ENCODE data around the gene MCHR1. TPM values are rescaled to one million over a fixed set of nuclear protein-coding genes. Genes with fewer than 3 reads are reported as not detected.
A peak's percentile ranks its signal among the peaks of the same experiment; 100 is the strongest.
"Not testable (repeated sequence)": the region's sequence is repeated elsewhere in the genome, so short reads cannot be mapped to it uniquely, and the experiment has no call there.

MCHR1 gene
- total RNA-seq, 1 donor from 2014 or later, result 0.10 TPM

DNA sequence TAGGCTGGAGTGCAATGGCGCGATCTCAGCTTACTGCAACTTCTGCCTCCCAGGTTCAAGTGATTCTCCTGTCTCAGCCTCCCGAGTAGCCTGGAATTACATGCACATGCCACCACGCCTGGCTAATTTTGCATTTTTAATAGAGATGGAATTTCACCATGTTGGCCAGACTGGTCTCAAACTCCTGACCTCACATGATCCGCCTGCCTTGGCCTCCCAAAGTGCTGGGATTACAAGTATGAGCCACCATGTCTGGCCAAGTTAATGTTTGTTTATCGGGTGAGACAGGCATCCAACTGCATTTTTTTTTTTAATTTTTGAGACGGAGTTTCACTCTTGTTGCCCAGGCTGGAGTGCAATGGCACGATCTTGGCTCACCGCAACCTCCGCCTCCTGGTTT is 22.6 kb upstream of the MCHR1 start:
- not testable (repeated sequence) for DNase-seq

DNA sequence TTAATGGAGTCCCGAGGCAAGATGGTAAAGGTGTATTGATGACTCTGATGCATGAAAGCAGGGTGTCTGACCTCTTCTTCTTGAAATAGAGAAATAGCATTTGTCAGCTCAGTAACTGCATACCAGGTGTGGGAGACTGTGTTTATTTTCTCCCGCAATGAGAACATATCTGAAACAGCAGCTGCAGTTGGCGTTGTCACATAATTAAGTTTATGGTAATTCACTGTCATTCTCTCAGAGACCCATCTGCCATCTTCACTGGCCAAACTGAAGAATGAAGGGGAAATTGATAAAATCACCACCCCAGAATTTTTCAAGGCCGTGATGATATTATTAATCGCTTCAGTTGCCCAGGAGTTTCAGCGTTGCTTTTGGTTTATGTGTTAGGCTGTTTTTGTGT is 20.1 kb upstream of the MCHR1 start:
- no peak for DNase-seq

DNA sequence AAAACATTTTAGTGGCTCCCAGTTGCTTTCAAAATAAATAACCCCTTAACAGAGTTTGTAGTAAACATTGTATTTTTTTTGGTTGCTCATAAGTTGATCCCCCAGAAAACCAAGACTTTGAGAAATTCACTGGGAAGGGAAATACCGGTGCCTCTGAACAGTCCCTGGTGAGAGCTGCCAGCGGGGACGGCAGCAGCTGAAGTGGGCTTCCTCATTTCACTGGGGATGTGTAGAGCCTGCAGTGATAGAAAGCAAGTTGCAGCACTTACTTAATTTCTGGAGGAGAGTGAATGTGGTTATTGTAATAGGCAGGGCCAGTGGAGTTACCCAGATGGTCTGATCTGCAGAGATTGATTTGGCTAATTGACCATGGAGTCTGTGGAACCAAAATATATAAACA is 18.6 kb upstream of the MCHR1 start:
- DNase-seq, result no peak

DNA sequence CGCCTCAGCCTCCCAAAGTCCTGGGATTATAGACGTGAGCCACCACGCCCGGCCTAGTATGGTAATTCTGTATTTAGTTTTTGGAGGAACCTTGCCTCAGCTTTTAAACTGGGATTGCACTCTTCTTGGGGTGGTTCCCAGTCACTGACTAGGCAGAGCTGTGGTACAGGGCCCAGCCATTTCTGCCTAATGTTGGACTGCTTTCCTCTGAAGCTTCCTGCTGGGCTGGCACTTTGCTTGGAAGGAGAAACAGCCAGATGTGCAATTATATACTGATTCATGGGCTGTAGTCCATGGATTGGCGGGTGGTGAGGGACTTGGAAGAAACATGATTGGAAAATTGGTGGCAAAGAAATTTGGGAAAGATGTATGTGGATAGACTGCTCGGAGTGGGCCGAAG is 17.6 kb upstream of the MCHR1 start:
- DNase-seq, result no peak

DNA sequence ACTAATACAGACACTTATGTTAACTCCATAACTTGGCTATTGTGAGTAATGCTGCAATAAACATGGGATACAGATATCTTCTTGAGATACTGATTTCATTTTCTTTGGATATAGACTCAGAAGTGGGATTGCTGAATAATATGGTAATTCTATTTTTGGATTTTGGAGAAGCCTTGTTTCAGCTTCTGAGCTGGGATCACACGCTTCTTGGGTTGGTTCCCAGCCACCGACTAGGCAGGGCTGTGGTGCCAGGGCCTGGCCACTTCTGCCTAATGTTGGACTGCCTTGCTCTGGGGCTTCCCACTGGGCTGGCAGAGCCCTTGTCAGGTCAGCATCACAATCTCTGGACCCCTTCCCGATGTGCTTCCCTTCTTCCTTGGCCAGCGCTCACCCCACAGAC is 14.0 kb upstream of the MCHR1 start:
- DNase-seq, result peak; percentile 72

DNA sequence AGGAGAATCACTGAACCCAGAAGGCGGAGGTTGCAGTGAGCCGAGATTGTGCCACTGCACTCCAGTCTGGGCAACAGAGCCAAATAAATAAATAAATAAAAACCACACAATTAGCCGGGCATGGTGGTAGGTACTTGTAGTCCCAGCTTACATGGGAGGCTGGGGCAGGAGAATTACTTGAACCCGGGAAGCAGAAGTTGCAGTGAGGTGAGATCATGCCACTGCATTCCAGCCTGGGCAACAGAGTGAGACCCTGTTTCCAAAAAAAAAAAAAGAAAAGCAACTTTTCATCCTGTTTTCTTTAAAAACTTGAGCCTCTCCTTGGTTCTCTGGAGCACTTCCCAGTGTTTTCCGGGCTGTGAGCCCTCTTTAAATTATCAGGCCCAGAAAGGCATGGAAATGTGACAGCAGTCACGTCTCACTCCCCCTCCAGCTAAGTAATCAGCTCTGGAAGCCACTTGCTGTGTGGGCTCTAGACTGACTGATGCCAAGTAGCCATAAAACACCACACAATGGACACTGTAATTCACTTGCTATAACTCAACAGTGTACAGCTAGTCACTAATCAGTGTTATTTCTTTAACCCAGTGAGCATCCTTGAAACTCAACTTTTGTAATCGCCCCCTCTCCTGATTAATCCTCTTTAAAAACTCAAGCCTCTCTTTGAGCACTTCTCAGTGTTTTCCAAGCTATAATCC is 13.0 kb upstream of the MCHR1 start:
- peak; percentile 56 for DNase-seq

DNA sequence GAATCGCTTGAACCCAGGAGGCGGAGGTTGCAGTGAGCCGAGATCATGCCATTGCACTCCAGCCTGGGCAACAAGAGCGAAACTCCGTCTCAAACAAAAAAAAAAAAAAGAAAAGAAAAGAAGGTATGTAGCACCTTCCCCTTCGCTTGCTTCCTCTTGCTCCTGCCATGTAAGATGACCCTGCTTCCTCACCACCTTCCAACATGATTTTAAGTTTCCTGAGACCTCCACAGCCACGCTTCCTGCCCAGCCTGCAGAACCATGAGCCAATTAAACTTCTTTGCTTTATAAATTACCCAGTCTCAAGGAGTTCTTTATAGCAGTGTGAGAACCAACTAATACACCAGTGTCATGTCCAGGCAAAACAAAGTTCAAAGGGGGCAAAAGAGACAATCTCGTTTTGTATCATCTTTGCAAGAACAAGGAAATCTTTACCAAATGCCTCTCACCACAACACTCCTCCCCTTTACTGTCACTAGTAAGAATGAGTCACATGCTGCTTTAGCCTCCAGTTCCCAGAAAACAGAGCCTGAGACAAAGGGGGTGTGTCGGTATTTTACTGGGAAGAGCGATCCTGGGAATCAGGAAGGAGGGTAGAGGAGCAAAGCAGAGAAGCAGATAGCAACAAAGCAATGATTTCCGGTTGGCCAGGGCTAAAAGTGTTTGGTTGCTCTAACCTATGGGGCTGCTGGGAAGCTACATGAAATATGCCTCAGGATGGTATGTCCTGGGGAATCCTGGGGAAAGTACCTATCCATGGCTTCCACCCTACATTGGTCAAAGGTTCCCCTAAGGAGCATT is 10.5 kb upstream of the MCHR1 start:
- DNase-seq, result no peak

DNA sequence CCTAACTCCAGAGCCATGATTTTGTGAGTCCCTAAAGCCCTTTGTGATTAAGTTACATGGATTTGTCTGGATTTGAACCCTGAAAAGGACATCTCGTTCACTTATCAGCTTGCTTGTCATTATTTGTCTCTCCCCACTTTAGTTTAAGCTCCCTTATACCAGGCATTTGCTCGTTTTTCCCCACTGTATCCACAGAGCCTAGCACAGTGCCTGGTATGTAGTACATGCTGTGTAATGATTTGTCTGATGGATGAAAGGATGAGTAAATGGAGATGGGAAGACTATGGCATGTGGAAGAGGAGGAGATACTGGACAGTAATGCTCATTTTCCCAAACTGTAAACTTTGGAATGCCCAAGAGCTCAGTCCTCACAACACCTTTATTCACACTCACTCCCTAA is 9.2 kb upstream of the MCHR1 start:
- DNase-seq, result no peak

DNA sequence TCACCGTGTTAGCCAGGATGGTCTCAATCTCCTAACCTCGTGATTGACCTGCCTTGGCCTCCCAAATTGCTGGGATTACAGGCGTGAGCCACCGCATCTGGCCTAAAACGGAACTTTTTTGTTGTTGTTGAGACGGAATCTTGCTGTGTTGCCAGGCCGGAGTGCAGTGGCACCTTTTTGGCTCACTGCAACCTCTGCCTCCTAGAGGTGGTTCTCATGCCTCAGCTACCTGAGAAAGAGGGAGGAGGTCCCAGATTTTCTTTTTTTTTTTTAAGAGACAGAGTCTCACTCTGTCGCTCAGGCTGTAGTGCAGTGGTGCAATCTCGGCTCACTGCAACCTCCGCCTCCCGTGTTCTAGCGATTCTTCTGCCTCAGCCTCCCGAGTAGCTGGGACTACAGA is 7.9 kb upstream of the MCHR1 start:
- no peak for DNase-seq

DNA sequence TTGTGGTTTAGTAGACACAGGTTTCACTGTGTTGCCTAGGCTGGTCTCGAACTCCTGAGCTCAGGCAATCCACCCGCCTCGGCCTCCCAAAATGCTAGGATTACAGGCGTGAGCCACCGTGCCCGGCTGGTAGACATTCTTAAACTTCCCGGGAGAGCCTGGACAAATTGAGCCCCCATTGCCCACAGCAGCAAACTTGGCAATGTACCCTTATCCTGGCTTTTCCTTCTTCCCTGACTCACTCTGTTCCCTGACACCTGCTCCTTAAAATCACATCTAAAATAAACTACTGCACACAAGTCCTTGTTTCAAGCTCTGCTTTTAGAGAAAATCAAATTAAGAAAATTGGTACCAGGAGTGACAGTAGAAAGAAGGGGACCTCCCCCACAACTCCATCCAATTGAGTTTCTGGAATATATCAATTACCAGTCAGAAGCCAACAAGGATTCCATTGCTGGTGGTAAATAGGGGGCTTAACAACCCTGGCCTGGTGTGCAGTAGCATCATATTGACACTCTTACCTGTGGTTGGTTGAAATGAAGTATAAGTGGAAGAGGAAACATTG is 7.4 kb upstream of the MCHR1 start:
- DNase-seq, result no peak

DNA sequence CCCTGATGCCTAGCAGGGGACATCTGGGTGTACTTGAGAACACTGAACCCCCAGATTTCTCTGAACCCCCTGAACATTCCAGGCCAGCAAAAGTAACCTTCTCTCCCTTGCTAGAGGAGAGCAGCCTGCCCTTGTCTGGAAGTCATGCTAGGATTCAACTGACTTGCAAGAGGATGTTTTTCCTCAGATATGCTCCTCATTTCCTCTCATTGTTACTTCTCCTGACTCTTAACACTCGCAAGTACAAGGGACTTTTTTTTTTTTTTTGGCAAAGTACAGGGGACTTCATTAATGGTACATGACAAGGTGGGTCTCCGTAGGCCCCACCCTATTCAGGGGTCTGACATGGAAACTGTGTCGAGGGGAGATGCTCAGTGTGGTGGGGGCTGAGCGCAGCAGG is 6.3 kb upstream of the MCHR1 start:
- no peak for DNase-seq

DNA sequence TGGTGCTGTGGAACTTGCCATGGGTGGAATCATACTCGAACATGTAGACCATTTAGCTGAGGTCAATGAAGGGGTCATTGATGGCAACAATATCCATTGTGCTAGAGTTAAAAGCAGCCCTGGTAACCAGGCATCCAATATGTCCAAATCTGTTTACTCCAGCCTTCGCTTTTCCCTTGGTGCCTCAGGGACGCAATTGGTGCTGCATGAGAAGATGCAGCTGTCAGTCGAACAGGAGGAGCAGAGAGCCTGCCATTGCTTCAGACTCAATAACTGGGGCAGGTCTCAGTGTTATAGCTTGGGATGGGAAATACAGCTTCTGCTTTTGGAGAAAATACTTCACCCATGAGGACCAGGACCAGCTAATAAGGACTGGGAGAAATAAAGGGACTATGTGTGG is 5.0 kb upstream of the MCHR1 start:
- no peak for DNase-seq

DNA sequence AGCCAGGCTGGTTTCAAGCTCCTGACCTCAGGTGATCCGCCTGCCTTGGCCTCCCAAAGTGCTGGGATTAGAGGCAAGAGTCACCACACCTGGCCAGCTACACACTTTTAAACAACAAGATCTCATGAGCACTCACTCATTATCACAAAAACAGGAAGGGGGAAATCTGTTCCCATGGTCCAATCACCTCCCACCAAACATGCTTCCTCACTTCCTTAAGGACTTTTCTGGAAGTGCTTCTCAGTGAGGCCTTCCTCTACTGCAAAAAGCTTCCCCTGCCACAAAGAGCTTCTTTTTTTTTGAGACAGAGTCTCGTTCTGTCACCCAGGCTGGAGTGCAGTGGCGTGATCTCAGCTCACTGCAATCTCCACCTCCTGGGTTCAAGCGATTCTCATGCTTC is 3.1 kb upstream of the MCHR1 start:
- not testable (repeated sequence) for DNase-seq

DNA sequence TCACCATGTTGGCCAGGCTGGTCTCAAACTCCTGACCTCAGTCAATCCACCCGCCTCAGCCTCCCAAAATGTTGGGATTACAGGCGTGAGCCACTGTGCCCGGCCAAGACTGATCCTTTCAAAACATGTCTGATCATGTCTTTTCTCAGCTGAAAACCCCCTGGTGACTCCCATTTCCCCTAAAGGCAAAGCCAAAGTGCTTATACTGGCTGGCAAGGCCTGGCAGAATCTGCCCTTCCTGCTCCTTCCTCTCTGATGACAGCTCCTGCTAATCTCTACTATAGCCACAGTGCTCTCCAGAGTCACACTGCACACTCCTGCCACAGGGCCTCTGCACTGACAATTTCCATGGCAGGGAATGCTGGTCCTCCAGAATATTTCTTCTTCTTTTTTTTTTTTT is 2.6 kb upstream of the MCHR1 start:
- DNase-seq, result no peak

DNA sequence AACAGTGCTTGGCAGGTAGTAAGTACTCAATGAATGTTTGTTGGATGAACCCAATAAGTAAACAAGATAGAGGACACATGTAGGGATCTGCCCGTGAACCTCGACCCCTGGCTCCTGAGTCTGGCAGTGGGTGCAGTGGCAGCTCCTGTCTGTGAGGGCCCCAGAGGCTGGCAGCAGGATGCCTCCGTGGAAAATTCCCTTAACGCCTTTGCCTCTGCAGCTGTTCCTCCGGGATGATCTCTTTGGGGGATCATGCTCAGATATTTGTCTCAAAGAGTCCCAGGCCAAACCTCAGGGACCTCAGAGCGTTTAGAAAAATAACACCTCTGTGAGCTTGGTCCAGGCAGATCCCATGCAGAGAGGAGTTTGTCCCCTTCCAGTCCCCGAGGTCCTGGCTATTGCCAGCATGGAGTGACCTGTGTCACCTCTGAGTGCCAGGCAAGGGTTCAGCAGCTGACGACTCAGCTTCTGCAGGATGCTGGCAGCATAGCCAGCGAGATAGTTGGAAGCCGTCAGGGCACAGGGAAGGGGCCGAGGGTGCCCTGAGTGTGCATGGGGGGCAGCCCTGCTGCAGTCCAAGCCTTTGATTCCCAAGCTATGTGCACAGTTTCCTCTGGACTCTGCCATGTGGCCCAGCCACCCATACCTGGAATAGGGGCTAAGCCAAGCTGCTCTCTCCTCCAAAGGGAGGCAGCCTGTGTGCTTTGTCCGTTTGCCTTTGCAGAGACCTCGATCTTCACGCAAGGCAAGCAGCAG is 613 bp upstream of the MCHR1 start:
- DNase-seq, result no peak

DNA sequence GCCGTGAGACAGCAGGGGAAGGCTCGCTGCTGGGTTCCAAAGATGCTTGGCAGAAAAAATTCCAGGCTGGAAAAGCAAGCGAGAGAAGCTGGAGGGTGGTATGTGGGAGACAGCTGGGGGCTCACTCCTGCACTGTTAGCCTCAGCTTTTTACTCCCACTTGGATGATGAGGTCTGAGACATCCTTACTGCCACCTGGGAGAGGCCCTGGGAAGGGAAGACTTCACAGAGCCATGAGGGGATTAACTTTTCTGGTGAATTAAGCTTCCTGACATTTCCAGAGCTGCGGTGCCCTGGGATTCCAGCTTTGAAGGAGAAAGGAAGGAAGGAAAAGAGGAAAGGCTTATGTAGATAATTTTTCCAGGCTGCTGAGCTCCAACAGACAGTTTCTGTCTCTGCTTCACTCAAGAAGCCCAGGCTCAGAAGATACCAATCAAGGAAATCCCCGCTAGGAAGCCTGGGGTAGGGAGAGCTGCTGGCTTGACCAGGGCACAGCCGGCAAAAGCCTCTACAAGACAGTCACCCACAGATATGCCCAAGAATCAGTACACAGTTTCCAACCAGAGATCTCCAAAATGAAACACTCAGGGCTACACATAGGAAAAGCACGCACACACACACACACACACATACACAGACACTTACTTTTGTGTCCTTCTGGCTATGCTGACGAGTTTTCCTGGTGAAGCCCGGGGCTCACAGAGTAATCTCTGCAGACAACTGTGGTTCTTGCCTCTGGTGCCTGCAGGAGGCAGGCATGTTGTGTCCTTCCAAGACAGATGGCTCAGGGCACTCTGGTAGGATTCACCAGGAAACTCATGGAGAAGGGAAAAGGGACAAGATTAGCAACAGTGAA is 907 bp downstream of the MCHR1 start:
- DNase-seq, result peak; percentile 48

DNA sequence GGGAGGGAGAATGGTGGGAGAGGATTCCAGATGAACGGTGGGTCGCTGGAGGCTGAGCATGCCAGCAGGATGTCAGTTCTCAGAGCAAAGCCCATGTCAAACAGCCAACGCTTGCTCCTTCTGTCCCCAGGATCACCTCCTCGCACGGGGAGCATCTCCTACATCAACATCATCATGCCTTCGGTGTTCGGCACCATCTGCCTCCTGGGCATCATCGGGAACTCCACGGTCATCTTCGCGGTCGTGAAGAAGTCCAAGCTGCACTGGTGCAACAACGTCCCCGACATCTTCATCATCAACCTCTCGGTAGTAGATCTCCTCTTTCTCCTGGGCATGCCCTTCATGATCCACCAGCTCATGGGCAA is 1.5 kb downstream of the MCHR1 start:
- DNase-seq, result no peak

DNA sequence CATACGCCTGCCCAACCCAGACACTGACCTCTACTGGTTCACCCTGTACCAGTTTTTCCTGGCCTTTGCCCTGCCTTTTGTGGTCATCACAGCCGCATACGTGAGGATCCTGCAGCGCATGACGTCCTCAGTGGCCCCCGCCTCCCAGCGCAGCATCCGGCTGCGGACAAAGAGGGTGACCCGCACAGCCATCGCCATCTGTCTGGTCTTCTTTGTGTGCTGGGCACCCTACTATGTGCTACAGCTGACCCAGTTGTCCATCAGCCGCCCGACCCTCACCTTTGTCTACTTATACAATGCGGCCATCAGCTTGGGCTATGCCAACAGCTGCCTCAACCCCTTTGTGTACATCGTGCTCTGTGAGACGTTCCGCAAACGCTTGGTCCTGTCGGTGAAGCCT is 2.2 kb downstream of the MCHR1 start:
- no peak for DNase-seq

DNA sequence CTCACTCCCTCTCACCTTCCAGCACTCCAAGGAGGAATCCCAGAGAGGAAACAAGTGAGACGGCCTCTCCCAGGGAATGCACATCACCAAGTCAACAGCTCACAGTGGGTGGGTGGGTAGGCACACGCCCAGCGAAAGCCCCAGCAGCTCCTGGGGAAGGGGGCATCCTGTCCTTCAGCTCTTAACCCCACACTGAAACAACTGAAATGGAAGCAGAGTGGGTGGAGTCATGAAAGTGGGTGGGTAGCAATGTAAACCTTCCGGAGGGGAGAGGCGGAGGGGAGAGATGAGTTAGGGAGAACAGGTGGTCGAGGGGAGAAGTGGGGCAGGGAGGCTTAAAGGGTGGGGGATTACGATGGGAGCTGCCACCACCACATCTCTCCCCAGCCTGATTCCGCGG is 5.4 kb downstream of the MCHR1 start:
- DNase-seq, result no peak

DNA sequence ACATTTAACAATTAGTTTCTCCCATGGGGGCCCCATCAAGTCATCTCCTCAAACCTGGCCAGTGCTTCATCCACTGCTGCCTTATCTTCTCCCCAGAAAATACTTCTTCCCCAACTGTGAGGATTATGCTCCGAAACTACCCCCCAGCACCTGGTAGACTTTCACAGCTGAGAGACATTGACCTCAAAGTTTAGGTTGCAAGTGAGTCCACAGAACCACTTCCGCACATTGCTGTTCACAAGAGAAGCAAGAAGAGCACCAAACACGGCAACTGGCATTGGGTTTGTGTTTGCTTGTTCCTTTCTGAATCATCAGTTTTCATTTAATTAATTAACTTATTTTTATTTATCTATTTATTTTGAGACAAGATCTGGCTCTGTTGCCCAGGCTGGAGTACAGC is 6.1 kb downstream of the MCHR1 start:
- DNase-seq, result no peak

DNA sequence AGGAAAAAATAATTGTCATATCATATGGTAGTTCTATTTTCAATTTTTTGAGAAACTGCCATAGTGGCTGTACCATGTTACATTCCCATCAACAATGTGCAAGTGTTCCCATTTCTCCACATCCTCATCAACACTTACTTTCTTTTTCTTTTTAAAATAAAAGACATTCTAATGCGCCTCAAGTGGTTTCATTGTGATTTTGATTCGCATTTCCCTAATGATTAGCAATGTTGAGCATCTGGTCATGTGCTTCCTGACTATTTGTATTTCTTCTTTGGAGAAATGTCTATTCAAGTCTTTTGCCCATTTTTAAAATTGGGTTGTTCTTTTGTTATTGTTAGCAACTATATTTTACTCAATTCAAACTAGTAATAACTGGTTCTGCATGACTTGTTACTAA is 8.4 kb downstream of the MCHR1 start:
- no peak for DNase-seq

DNA sequence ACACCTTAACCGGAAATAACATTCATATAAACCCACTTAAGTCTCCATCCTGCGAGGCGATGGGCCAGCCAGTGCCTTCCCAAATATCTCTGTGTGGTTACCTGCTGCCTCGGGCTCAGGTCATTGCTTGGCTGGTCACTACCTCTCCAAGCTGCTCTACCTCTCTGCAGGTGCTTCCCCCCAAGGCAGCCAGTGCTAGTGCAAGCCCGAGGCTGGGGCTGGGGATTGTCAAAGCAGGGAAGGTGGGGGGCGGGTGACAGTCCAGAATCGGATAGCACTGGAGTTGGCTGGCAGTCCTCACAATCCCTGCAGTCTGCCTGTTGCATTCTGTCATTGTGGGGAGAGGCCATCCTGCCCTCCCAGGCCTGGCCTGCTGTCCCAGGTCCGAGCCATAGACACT is 11.1 kb downstream of the MCHR1 start:
- DNase-seq, result no peak

All from tongue (tissue), 2 donors.